Ascending aorta (tissue), 2 donors: ENCODE data around the gene FBH1. TPM values are rescaled to one million over a fixed set of nuclear protein-coding genes. Genes with fewer than 3 reads are reported as not detected.
A peak's percentile ranks its signal among the peaks of the same experiment; 100 is the strongest.

ENCODE experiments used
- DNase-seq, 2 donors: peaks; one replicate each; pipeline ENCODE4 v3.0.0-alpha.2; 2019; ENCODE audit warnings: low spot score in 2 of 2
- H3K27ac ChIP-seq, 2 donors: fragments of 200-600 bp; sonication (generic); one replicate each; pipeline ENCODE4 v1.5.1; 2016 to 2017; ENCODE audit warnings: mild to moderate bottlenecking in 1 of 2
- H3K27me3 ChIP-seq: fragments of 200-600 bp; sonication (generic); one replicate; pipeline ENCODE4 v1.5.1; 2017
- H3K36me3 ChIP-seq, 2 donors: fragments of 200-600 bp; sonication (generic); one replicate each; pipeline ENCODE4 v1.5.1; 2016
- H3K4me1 ChIP-seq, 2 donors: fragments of 200-600 bp; sonication (generic); one replicate each; pipeline ENCODE4 v1.5.1; 2016 to 2017; ENCODE audit warnings: mild to moderate bottlenecking in 1 of 2
- H3K4me3 ChIP-seq, 2 donors: fragments of 200-600 bp; sonication (generic); one replicate each; pipeline ENCODE4 v1.5.1; 2016 to 2017; ENCODE audit warnings: mild to moderate bottlenecking in 1 of 2
- H3K9me3 ChIP-seq, 2 donors: fragments of 200-600 bp; sonication (generic); one replicate each; pipeline ENCODE4 v1.5.1; 2016
- CTCF ChIP-seq, 3 experiments: fragments of 200-600 bp in 2 of 3; fragments of 450-650 bp in 1 of 3; sonication (generic) in 2 of 3; IDR thresholded peaks; one replicate each; pipeline ENCODE4 v1.5.1; 2016 to 2019; ENCODE audit warnings: antibody characterized with exemption in 3 of 3, mild to moderate bottlenecking in 1 of 3, moderate library complexity in 1 of 3
- intact Hi-C: fragments of 100-400 bp; cut with DNase I; formaldehyde crosslinking; loops from one replicate; pipeline ENCODE4 v1.15.1; 2023
- total RNA-seq: library from RNA; depleted of rRNA; stranded (reverse); fragments of >200 nt; gene quantifications from one replicate; pipeline ENCODE4 v1.1.0, GENCODE V29; 2016

Gene FBH1
- total RNA-seq: 43.0 TPM

- Histone ChIP-seq H3K27me3 (no peaks in the 10 kb centered on the region), H3K4me3 (peak within 1 kb of the TSS; percentile 80 to 95), H3K36me3 (peaks cover 12 to 18% of the 10 kb centered on the region in 2 donors), H3K4me1 (peaks cover 2 to 25% of the 10 kb centered on the region in 2 donors), H3K27ac (peak within 1 kb of the TSS; percentile 84 to 85), H3K9me3 (no peaks in the 10 kb centered on the region)
- intact Hi-C loops: loop anchor here (1.0 to 2.0 kb wide), 5 partner anchors 37 to 198 kb away; partner anchors contain the start of genes GDI2 and IL15RA
- peak; percentile 86 to 99 for DNase-seq
- TF ChIP-seq CTCF (IDR thresholded peaks at IDR 0.05): no peak
These were observed at the start of gene FBH1, which contains the start of gene ANKRD16 for GRCh38 chr10:5889624-5890451. FBH1 (plus strand) TSS chr10:5890243; CDS start chr10:5890346, 103 bp downstream. ANKRD16 (minus strand) TSS chr10:5889893; CDS start chr10:5889354, 539 bp downstream.

GRCh38 chr10:5840314-5841307 lies 49.4 kb upstream of the FBH1 start:
- no peak for TF ChIP-seq CTCF (IDR thresholded peaks at IDR 0.05)
- Histone ChIP-seq H3K27me3 (no peaks in the 10 kb centered on the region), H3K4me1 (no peaks in the 10 kb centered on the region), H3K27ac (no peak overlapping the region), H3K4me3 (no peak overlapping the region), H3K36me3 (no peaks in the 10 kb centered on the region), H3K9me3 (no peaks in the 10 kb centered on the region)
- DNase-seq: no peak
- intact Hi-C loops: no loop called here

- intact Hi-C loops: no loop called here
- no peak overlapping the region for H3K27ac ChIP-seq
- no peaks in the 10 kb centered on the region for H3K4me1 ChIP-seq
- H3K27me3 ChIP-seq: no peaks in the 10 kb centered on the region
- no peaks in the 10 kb centered on the region for H3K36me3 ChIP-seq
- H3K4me3 ChIP-seq: no peak overlapping the region
- TF ChIP-seq CTCF (IDR thresholded peaks at IDR 0.05): no peak
- DNase-seq: no peak
- H3K9me3 ChIP-seq: no peaks in the 10 kb centered on the region
These were observed 48.1 kb upstream of the FBH1 start for GRCh38 chr10:5841965-5842364.

- intact Hi-C loops: no loop called here
- Histone ChIP-seq H3K27me3 (no peaks in the 10 kb centered on the region), H3K4me3 (no peak overlapping the region), H3K36me3 (no peaks in the 10 kb centered on the region), H3K4me1 (no peaks in the 10 kb centered on the region), H3K27ac (no peak overlapping the region), H3K9me3 (no peaks in the 10 kb centered on the region)
- DNase-seq: no peak
- no peak for TF ChIP-seq CTCF (IDR thresholded peaks at IDR 0.05)
These were observed 46.2 kb upstream of the FBH1 start for GRCh38 chr10:5843686-5844344.
